Naive thymus-derived CD8-positive, alpha-beta T cell (primary cell): ENCODE measurements around the gene HLA-G. TPM values are rescaled to one million over a fixed set of nuclear protein-coding genes. Genes with fewer than 3 reads are reported as not detected.

Experiments
- ATAC-seq, 2 donors: fragments of 150-1000 bp; cut with Tn5 transposase in 1 of 2; sonication (Bioruptor Pico), chemical (Tn5 transposase) in 1 of 2; 1 replicate in 1 of 2; 2 replicates in 1 of 2; pipeline ENCODE4 v1.10.0; 2021; ENCODE audit warnings: mild to moderate bottlenecking in 2 of 2, moderate library complexity in 2 of 2
- POLR2A ChIA-PET: fragments of 350-600 bp; sonication (Branson Sonifier 250); formaldehyde crosslinking; loops from one replicate; lab custom pipeline; 2021; ENCODE audit warnings: antibody characterized with exemption; lab: Charles Lee
- DNase-seq, 10 donors: peaks; one replicate each; pipeline versions ENCODE4 v3.0.0 to v3.0.0-alpha.2; 2020 to 2022
- H3K27ac Mint-ChIP-seq, 10 donors: one replicate each; pipeline ENCODE4 v1.8.0; 2020 to 2022; ENCODE audit warnings: mild to moderate bottlenecking in 10 of 10, mixed read lengths in 10 of 10, moderate library complexity in 4 of 10, inconsistent platforms in 1 of 10
- H3K27me3 Mint-ChIP-seq, 5 donors: one replicate each; pipeline ENCODE4 v1.8.0; 2021 to 2022; ENCODE audit warnings: mixed read lengths in 5 of 5
- H3K36me3 Mint-ChIP-seq, 3 donors: one replicate each; pipeline ENCODE4 v1.8.0; 2020 to 2022; ENCODE audit warnings: mixed read lengths in 3 of 3, mild to moderate bottlenecking in 2 of 3, inconsistent platforms in 1 of 3
- H3K4me1 Mint-ChIP-seq, 4 donors: one replicate each; pipeline ENCODE4 v1.8.0; 2021 to 2022; ENCODE audit warnings: mixed read lengths in 4 of 4
- H3K4me3 Mint-ChIP-seq, 10 donors: one replicate each; pipeline ENCODE4 v1.8.0; 2020 to 2022; ENCODE audit warnings: mild to moderate bottlenecking in 10 of 10, mixed read lengths in 10 of 10, moderate library complexity in 6 of 10, inconsistent platforms in 1 of 10
- H3K9me3 Mint-ChIP-seq, 9 donors: one replicate each; pipeline ENCODE4 v1.8.0; 2020 to 2022; ENCODE audit warnings: mixed read lengths in 9 of 9, mild to moderate bottlenecking in 3 of 9, inconsistent platforms in 1 of 9, moderate library complexity in 1 of 9
- polyA plus RNA-seq, 3 donors: library from polyadenylated mRNA; unstranded; fragments of 300-500 nt; fragmentation: Illumina TruSeq; gene quantifications; one replicate each; pipeline ENCODE4 v1.2.3, GENCODE V29; 2021
- total RNA-seq, 8 experiments: library from RNA in 2 of 8; stranded (reverse) in 2 of 8; gene quantifications; one replicate each; pipeline ENCODE4 v1.2.3 and lab custom pipeline; 2021 to 2026

Gene HLA-G
- total and polyA plus RNA-seq, 5 experiments from 2014 or later: 0.75 to 1.9 (median 1.4) TPM

DNA sequence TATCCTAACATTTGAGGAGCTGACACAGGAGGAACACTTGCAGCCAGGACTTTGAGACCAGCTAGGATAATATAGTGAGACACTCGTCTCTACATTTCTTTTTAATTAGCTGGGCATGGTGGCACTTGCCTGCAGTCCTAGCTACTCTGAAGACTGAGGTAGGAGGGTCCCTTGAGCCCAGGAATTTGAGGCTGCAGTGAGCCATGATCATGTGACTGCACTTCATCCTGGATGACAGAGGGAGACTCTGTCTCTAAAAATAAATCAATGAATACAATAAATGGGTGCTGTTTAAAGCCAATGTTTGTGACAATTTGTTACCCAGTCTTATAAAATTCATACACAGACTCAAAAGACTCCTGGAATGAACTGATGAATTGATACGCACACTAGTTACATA is 1.8 kb upstream of the HLA-G start:
- no peak for DNase-seq
- H3K27me3 Mint-ChIP-seq: peaks cover 27 to 68% (median 42%) of the 10 kb centered on the region in 5 donors
- no peak overlapping the region for H3K27ac Mint-ChIP-seq
- ATAC-seq: no peak
- POLR2A ChIA-PET: no interaction called here
- peaks cover 0 to 21% (median 10%) of the 10 kb centered on the region in 4 donors for H3K4me1 Mint-ChIP-seq
- no peaks in the 10 kb centered on the region for H3K9me3 Mint-ChIP-seq
- peaks cover 0 to 2% (median 0%) of the 10 kb centered on the region in 3 donors for H3K36me3 Mint-ChIP-seq
- H3K4me3 Mint-ChIP-seq: no peak overlapping the region

DNA sequence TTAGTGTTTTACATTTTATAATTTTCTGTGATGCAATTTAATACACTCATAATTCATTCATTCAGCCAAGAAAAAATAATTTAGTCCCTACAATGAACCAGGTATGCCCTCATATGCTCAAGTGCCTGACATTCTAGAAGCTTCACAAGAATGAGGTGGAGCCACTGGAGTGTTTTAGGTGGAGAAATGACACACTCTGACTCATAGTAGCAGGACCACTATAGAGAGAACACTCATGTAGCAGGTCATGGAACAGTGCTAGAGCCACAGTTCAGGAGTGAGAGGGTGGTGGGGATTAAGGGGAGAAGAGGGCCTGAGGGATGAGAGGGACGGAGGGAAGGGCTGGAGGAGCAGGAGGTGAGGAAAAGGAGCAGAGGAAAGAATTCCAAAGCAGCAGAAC is 1.4 kb upstream of the HLA-G start:
- ATAC-seq (no peak), DNase-seq (no peak)
- peaks cover 0 to 2% (median 0%) of the 10 kb centered on the region in 3 donors for H3K36me3 Mint-ChIP-seq
- H3K4me1 Mint-ChIP-seq: peaks cover 0 to 21% (median 10%) of the 10 kb centered on the region in 4 donors
- peaks cover 28 to 68% (median 44%) of the 10 kb centered on the region in 5 donors for H3K27me3 Mint-ChIP-seq
- POLR2A ChIA-PET: interaction anchor here (0.8 kb wide), 1 partner anchor 29 kb away, joined by 3 read pairs; no protein-coding TSS in a partner anchor
- H3K9me3 Mint-ChIP-seq: no peaks in the 10 kb centered on the region
- H3K4me3 Mint-ChIP-seq: peak overlapping the region in 1 of 10 donors; percentile 1
- no peak overlapping the region for H3K27ac Mint-ChIP-seq

DNA sequence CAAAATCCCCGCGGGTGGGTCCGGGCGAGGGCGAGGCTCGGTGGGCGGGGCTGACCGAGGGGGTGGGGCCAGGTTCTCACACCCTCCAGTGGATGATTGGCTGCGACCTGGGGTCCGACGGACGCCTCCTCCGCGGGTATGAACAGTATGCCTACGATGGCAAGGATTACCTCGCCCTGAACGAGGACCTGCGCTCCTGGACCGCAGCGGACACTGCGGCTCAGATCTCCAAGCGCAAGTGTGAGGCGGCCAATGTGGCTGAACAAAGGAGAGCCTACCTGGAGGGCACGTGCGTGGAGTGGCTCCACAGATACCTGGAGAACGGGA is 809 bp downstream of the HLA-G start:
- POLR2A ChIA-PET: no interaction called here
- ATAC-seq: peak; percentile 61 to 64
- peaks cover 0 to 2% (median 0%) of the 10 kb centered on the region in 3 donors for H3K36me3 Mint-ChIP-seq
- H3K4me1 Mint-ChIP-seq: peaks cover 1 to 21% (median 10%) of the 10 kb centered on the region in 4 donors
- peak overlapping the region in 2 of 10 donors; percentile 31 to 71 for H3K27ac Mint-ChIP-seq
- peaks cover 33 to 81% (median 60%) of the 10 kb centered on the region in 5 donors for H3K27me3 Mint-ChIP-seq
- DNase-seq: peak in 5 of 10 donors; percentile 22 to 41 (median 30)
- H3K9me3 Mint-ChIP-seq: no peaks in the 10 kb centered on the region
- H3K4me3 Mint-ChIP-seq: peak overlapping the region; percentile 33 to 80 (median 68)

DNA sequence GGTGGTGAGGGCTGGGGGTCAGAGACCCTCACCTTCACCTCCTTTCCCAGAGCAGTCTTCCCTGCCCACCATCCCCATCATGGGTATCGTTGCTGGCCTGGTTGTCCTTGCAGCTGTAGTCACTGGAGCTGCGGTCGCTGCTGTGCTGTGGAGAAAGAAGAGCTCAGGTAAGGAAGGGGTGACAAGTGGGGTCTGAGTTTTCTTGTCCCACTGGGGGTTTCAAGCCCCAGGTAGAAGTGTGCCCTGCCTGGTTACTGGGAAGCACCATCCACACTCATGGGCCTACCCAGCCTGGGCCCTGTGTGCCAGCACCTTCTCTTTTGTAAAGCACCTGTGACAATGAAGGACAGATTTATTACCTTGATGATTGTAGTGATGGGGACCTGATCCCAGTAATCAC is 2.1 kb downstream of the HLA-G start:
- peaks cover 0 to 2% (median 0%) of the 10 kb centered on the region in 3 donors for H3K36me3 Mint-ChIP-seq
- peak overlapping the region in 1 of 10 donors; percentile 42 for H3K4me3 Mint-ChIP-seq
- no peak overlapping the region for H3K27ac Mint-ChIP-seq
- ATAC-seq: no peak
- DNase-seq: no peak
- H3K27me3 Mint-ChIP-seq: peaks cover 29 to 80% (median 64%) of the 10 kb centered on the region in 5 donors
- POLR2A ChIA-PET: no interaction called here
- no peaks in the 10 kb centered on the region for H3K9me3 Mint-ChIP-seq
- peaks cover 1 to 21% (median 10%) of the 10 kb centered on the region in 4 donors for H3K4me1 Mint-ChIP-seq

DNA sequence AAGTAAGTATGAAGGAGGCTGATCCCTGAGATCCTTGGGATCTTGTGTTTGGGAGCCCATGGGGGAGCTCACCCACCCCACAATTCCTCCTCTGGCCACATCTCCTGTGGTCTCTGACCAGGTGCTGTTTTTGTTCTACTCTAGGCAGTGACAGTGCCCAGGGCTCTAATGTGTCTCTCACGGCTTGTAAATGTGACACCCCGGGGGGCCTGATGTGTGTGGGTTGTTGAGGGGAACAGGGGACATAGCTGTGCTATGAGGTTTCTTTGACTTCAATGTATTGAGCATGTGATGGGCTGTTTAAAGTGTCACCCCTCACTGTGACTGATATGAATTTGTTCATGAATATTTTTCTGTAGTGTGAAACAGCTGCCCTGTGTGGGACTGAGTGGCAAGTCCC is 2.8 kb downstream of the HLA-G start:
- Mint-ChIP-seq H3K4me1 (peaks cover 4 to 21% (median 14%) of the 10 kb centered on the region in 4 donors), H3K9me3 (no peaks in the 10 kb centered on the region), H3K27ac (no peak overlapping the region), H3K36me3 (peaks cover 0 to 2% (median 0%) of the 10 kb centered on the region in 3 donors), H3K4me3 (no peak overlapping the region), H3K27me3 (peaks cover 33 to 87% (median 70%) of the 10 kb centered on the region in 5 donors)
- POLR2A ChIA-PET: no interaction called here
- ATAC-seq (no peak), DNase-seq (no peak)

DNA sequence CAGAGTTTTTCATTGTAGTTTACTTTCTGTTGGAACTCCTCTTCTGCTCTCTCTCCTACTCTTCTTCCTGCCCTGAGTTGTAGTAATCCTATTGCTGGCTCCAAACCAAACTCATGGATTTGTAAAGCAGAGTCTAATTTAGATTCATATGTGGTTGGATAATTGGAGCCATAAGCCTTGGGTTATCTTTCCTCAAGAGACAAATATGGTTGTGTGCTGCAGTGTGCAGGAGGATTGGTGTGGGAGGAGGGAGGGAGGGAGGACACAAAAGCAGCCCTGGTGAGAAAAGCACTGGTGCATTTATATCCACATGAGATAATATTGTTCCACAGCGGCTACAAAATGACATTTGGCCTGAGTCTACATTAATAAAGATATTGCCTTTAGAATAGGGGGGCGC is 4.2 kb downstream of the HLA-G start:
- no peak for DNase-seq
- Mint-ChIP-seq H3K27me3 (peaks cover 34 to 84% (median 72%) of the 10 kb centered on the region in 5 donors), H3K4me1 (peaks cover 4 to 20% (median 14%) of the 10 kb centered on the region in 4 donors), H3K4me3 (no peak overlapping the region), H3K9me3 (no peaks in the 10 kb centered on the region), H3K27ac (no peak overlapping the region), H3K36me3 (peaks cover 0 to 2% (median 0%) of the 10 kb centered on the region in 3 donors)
- POLR2A ChIA-PET: no interaction called here
- ATAC-seq: no peak

DNA sequence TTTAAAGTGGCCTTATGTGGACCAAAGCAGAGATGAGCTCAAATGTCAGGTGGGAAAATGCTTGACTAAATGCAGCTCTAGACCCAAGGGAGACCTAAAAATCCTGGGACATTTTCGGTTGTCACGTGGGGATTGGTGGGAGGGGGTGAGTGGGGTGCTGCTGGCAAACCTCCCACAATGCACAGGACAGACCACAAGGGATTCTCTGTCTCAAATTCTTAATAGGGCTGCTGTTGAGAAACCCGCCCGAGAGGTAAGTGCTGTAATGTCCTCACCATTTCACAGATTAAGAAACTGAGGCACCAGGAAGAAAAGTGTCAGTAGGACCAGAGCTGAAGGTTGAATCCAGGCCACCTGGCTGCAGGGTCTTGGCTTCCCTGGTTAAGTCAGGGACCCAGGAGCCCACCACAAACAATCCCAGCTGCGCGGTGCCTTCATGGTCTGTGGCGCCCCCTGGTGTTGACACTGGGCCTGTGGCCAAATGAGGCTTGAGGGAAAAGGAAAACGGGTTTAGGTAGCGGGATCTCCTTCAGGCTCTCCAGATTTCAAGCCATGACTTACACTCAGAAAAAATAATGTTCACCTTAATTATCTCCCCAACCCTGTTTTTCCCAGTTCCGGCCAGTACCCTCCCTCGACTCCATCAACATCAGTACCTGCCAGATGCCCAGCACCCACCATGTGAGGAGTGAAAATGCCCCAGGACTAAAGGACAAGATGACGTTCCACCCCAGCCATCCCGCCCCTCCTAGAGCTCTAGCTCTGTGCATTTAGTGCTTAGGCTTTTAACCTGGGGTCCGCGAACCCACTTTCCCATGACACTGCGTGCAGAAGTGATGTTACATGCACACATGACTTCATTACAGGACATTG is 7.2 kb downstream of the HLA-G start:
- Mint-ChIP-seq H3K4me1 (peaks cover 0 to 4% (median 3%) of the 10 kb centered on the region in 4 donors), H3K4me3 (no peak overlapping the region), H3K36me3 (no peaks in the 10 kb centered on the region), H3K27ac (no peak overlapping the region), H3K9me3 (no peaks in the 10 kb centered on the region), H3K27me3 (peaks cover 38 to 77% (median 65%) of the 10 kb centered on the region in 5 donors)
- DNase-seq (peak; percentile 34 to 71 (median 54)), ATAC-seq (peak; percentile 55 to 68)
- POLR2A ChIA-PET: no interaction called here

DNA sequence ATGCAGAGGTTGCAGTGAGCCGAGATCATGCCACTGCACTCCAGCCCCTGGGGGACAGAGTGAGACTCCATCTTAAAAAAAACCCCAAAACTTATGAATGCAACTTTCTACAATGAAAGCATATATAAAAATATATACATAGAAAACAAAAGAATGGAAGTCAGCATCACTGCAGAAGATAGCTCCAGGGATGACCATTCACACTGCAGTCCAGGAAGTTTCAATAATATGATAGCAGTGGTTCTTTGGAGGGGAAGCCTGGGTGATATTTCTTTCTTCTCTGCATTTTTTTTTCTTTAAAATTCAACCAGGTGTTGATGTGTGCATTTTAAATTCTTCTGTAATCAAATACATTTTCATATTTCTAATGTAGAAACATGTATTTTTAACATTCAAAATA is 12.3 kb downstream of the HLA-G start:
- Mint-ChIP-seq H3K9me3 (peaks cover 0 to 23% (median 11%) of the 10 kb centered on the region in 9 donors), H3K27ac (no peak overlapping the region), H3K36me3 (peaks cover 0 to 14% (median 11%) of the 10 kb centered on the region in 3 donors), H3K27me3 (peaks cover 13 to 47% (median 32%) of the 10 kb centered on the region in 5 donors), H3K4me3 (no peak overlapping the region), H3K4me1 (peaks cover 0 to 3% (median 2%) of the 10 kb centered on the region in 4 donors)
- ATAC-seq (no peak), DNase-seq (no peak)
- POLR2A ChIA-PET: no interaction called here

DNA sequence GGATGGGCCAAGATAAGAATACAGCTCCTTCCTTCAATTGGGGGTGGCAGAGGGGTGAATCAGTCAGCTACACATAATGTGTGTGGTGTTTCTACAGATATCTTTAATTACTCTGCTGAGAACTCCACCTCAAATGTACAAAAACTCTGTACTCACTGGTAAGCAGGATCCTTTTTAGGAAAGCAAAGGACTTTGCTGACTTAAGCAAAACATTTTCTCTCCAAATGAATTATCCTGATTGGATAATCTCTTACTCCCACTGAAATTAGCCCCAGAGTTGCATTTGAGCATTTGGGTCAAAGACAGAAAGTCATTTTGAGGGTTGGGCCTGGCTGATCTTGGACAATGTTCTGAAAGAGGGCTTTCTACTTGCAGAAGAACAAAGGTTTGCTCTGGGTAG is 13.4 kb downstream of the HLA-G start:
- H3K27ac Mint-ChIP-seq: no peak overlapping the region
- ATAC-seq (no peak), DNase-seq (no peak)
- peaks cover 0 to 23% (median 11%) of the 10 kb centered on the region in 9 donors for H3K9me3 Mint-ChIP-seq
- no peak overlapping the region for H3K4me3 Mint-ChIP-seq
- H3K27me3 Mint-ChIP-seq: peaks cover 12 to 46% (median 30%) of the 10 kb centered on the region in 5 donors
- POLR2A ChIA-PET: no interaction called here
- peaks cover 0 to 14% (median 11%) of the 10 kb centered on the region in 3 donors for H3K36me3 Mint-ChIP-seq
- peaks cover 0 to 7% (median 0%) of the 10 kb centered on the region in 4 donors for H3K4me1 Mint-ChIP-seq

DNA sequence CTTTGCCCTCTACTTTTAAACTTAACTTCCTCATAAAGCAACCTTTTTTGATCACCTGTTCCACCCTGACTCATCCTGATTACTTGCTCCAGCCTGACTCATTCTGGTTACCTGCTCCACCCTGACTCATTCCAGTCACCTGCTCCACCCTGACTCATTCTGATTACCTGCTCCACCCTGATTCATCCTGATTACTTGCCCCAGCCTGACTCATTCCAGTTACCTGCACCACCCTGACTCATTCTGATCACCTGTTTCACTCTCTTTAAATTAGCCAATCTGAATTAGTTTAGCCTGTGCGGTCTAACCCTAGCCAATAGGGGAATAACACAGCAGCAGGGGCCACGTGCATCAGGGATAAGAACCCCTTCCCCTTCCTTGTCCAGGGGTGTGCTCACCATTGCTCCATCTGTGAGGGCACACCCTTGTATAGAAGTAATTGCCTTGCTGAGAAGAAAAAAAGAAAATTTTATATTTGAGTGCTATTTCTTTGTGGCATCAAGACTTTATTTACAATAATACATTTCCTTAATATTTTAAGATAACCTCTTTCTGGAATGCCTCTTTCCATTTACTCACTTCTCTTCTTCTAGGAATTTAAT is 17.9 kb downstream of the HLA-G start:
- ATAC-seq (no peak), DNase-seq (no peak)
- POLR2A ChIA-PET: no interaction called here
- H3K4me1 Mint-ChIP-seq: peaks cover 8 to 21% (median 14%) of the 10 kb centered on the region in 4 donors
- H3K27ac Mint-ChIP-seq: peak overlapping the region in 2 of 10 donors; percentile 69 to 80
- peaks cover 0 to 14% (median 11%) of the 10 kb centered on the region in 3 donors for H3K36me3 Mint-ChIP-seq
- H3K4me3 Mint-ChIP-seq: no peak overlapping the region
- peaks cover 0 to 23% (median 12%) of the 10 kb centered on the region in 9 donors for H3K9me3 Mint-ChIP-seq
- peaks cover 27 to 46% (median 36%) of the 10 kb centered on the region in 5 donors for H3K27me3 Mint-ChIP-seq

DNA sequence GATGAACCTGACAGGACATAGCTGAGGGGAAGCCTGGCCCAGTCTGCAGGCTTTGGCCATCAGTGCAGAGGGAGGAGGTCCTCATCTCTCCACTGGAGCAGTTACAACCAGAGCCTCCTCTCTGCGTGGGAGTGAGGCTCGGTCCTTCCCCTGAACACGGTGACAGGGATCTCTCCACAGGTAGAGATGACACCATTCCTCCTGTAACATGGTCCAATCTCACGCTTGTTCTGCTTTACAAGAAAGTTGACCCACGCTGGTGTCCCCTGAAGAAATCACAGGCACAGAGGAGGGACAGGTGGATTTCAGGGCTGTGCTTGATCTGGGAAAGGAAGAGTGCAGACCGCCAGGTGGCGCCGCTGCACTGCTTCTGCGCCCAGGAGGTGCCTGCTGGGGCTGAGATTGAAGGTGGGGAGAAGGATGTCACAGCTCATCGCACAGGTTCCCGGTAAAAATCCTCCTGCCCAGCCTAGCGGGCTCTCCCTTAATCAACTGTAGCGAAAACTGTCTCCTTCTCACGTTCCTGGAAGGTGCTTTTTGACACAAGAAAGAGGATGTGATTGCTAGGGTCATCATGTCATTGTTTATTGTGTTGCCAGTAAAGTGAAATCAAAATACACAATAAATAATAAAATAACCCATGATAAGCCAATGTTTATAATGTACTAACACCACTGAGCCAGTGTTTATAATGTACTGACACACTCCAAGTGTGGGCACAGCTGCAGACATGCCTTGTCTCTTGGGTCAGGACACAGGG is 20.4 kb downstream of the HLA-G start:
- peak overlapping the region in 6 of 10 donors; percentile 22 to 67 (median 36) for H3K4me3 Mint-ChIP-seq
- peaks cover 0 to 5% (median 1%) of the 10 kb centered on the region in 9 donors for H3K9me3 Mint-ChIP-seq
- H3K27me3 Mint-ChIP-seq: peaks cover 42 to 72% (median 49%) of the 10 kb centered on the region in 5 donors
- peak overlapping the region in 1 of 10 donors; percentile 4 for H3K27ac Mint-ChIP-seq
- DNase-seq (peak; percentile 71 to 90 (median 84)), ATAC-seq (peak; percentile 97 to 99)
- POLR2A ChIA-PET: interaction anchor here (0.6 to 1.9 kb wide), 3 partner anchors 118 to 273 kb away, joined by 3 to 12 read pairs (median 9); no protein-coding TSS in a partner anchor
- H3K4me1 Mint-ChIP-seq: peaks cover 8 to 24% (median 14%) of the 10 kb centered on the region in 4 donors
- H3K36me3 Mint-ChIP-seq: peaks cover 0 to 3% (median 3%) of the 10 kb centered on the region in 3 donors
